Osteocyte (in vitro differentiated cells): ENCODE results near the gene RBM38. TPM values are rescaled to one million over a fixed set of nuclear protein-coding genes. Genes with fewer than 3 reads are reported as not detected.

ENCODE experiments used
- DNase-seq: peaks from one replicate; pipeline ENCODE4 v3.0.0; 2021; ENCODE audit warnings: mixed read lengths; ENCODE audit not compliant: unreplicated experiment; ENCODE audit errors: extremely low spot score
- H3K27ac Mint-ChIP-seq: one replicate; pipeline ENCODE4 v1.8.0; 2021; ENCODE audit warnings: mild to moderate bottlenecking, mixed read lengths; ENCODE audit not compliant: unreplicated experiment
- H3K27me3 Mint-ChIP-seq: one replicate; pipeline ENCODE4 v1.8.0; 2021; ENCODE audit warnings: mixed read lengths; ENCODE audit not compliant: unreplicated experiment
- H3K36me3 Mint-ChIP-seq: one replicate; pipeline ENCODE4 v1.8.0; 2021; ENCODE audit warnings: mixed read lengths; ENCODE audit not compliant: unreplicated experiment
- H3K4me1 Mint-ChIP-seq: one replicate; pipeline ENCODE4 v1.8.0; 2021; ENCODE audit warnings: mixed read lengths; ENCODE audit not compliant: unreplicated experiment
- H3K4me3 Mint-ChIP-seq: one replicate; pipeline ENCODE4 v1.8.0; 2021; ENCODE audit warnings: mild to moderate bottlenecking, moderate library complexity, mixed read lengths; ENCODE audit not compliant: unreplicated experiment
- H3K9me3 Mint-ChIP-seq: one replicate; pipeline ENCODE4 v1.8.0; 2021; ENCODE audit warnings: mixed read lengths; ENCODE audit not compliant: unreplicated experiment
- total RNA-seq: library from RNA; stranded (reverse); gene quantifications from 2 replicates; pipeline ENCODE4 v1.2.1, GENCODE V29; 2021
- TF ChIP-seq, protein P1 (sequence below): fragments of 200-600 bp; sonication (generic); IDR thresholded peaks from 2 replicates; pipeline ENCODE4 v1.5.0; 2021; ENCODE audit warnings: antibody characterized with exemption, mild to moderate bottlenecking, moderate library complexity

The RBM38 gene
- total RNA-seq, 1 donor from 2014 or later: 18.8 TPM

DNA sequence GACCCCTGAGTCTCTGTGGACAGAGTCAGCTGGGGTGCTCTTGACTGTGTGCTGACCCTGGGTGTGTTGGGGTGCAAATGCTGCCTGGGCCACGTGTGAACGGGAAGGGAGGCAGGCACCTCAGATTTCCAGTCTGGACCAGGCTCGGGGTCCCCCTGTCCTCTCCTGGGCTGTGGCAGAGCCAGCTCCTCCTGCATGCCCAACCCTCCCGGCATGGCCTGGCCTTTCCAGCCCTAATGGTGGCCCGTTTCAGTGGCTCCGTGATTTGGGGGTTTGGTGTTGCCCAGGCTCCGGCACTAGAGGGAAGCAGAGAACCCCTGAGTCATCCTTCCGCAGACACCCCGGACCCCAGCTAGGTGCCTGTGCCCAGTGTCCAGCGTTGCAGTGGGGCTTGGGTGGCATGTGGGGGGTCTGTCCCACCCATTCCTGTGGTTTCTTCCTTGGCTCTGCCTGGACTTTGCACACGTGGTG lies 9.1 kb downstream of the RBM38 start:
- TF ChIP-seq, protein P1, sequence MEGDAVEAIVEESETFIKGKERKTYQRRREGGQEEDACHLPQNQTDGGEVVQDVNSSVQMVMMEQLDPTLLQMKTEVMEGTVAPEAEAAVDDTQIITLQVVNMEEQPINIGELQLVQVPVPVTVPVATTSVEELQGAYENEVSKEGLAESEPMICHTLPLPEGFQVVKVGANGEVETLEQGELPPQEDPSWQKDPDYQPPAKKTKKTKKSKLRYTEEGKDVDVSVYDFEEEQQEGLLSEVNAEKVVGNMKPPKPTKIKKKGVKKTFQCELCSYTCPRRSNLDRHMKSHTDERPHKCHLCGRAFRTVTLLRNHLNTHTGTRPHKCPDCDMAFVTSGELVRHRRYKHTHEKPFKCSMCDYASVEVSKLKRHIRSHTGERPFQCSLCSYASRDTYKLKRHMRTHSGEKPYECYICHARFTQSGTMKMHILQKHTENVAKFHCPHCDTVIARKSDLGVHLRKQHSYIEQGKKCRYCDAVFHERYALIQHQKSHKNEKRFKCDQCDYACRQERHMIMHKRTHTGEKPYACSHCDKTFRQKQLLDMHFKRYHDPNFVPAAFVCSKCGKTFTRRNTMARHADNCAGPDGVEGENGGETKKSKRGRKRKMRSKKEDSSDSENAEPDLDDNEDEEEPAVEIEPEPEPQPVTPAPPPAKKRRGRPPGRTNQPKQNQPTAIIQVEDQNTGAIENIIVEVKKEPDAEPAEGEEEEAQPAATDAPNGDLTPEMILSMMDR: no peak
- no peak overlapping the region for H3K4me3 Mint-ChIP-seq
- H3K27ac Mint-ChIP-seq: peak overlapping the region; percentile 76
- no peak for DNase-seq
- H3K4me1 Mint-ChIP-seq: peaks cover 39% of the 10 kb centered on the region
- peaks cover 16% of the 10 kb centered on the region for H3K36me3 Mint-ChIP-seq
- H3K9me3 Mint-ChIP-seq: no peaks in the 10 kb centered on the region
- no peaks in the 10 kb centered on the region for H3K27me3 Mint-ChIP-seq

DNA sequence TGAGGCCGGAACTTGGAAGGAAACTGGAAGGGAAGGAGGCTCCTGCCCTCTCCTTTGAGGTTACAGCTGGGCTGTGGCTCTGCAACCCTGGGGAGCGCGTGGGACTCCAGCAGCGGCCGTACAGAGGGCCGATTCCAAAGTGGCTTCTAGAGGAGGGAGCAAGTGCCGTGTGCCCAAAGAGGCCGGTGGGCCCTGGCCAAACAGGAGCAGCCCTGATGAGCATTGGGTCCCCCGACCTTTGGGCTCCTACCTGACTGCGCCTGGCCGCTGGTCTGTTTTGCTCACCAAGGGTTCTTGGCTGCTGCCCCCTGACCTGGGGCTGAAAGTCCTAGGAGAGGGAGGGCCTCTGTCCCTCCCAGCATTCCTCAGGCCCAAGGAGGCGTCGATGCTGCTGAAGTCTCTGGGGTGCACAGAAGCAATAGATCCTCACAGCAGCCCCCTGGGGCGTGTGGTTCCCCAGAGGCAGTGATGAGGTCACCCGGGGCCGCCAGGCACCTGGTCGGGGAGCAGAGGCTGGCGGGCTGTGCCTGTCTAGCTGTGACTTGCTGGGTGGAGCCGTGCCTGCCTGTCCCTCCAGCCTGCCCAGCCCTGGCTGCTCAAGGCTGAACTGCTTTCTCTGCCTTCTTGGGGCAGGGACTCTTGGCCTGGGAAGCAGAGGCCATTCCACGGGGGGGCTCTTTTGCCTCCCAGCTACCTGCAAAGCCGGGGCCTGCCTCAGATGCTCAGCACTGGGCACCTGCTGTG lies 9.8 kb downstream of the RBM38 start:
- peaks cover 32% of the 10 kb centered on the region for H3K4me1 Mint-ChIP-seq
- H3K27me3 Mint-ChIP-seq: no peaks in the 10 kb centered on the region
- no peak overlapping the region for H3K27ac Mint-ChIP-seq
- H3K36me3 Mint-ChIP-seq: peaks cover 12% of the 10 kb centered on the region
- TF ChIP-seq, protein P1: no peak
- H3K4me3 Mint-ChIP-seq: no peak overlapping the region
- no peaks in the 10 kb centered on the region for H3K9me3 Mint-ChIP-seq
- DNase-seq: no peak

DNA sequence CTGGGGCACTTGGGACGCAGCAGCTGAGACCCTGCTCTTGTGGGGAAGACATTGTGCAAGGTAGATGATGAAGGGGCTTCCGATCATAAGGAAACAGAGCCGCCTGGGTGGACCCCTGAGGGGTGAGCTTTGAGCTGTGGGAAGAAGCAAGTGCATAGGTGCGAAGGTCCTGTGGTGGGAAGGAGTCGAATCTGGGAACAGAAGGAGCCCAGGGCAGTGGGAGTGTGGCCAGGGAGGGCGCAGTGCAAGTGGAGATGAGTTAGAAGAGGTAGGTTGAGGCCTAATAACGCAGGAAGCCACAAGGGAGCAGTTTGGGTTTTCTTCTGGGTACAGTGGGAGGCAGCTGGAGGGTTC lies 10.3 kb downstream of the RBM38 start:
- Mint-ChIP-seq H3K36me3 (peaks cover 10% of the 10 kb centered on the region), H3K27ac (no peak overlapping the region)
- DNase-seq: no peak

DNA sequence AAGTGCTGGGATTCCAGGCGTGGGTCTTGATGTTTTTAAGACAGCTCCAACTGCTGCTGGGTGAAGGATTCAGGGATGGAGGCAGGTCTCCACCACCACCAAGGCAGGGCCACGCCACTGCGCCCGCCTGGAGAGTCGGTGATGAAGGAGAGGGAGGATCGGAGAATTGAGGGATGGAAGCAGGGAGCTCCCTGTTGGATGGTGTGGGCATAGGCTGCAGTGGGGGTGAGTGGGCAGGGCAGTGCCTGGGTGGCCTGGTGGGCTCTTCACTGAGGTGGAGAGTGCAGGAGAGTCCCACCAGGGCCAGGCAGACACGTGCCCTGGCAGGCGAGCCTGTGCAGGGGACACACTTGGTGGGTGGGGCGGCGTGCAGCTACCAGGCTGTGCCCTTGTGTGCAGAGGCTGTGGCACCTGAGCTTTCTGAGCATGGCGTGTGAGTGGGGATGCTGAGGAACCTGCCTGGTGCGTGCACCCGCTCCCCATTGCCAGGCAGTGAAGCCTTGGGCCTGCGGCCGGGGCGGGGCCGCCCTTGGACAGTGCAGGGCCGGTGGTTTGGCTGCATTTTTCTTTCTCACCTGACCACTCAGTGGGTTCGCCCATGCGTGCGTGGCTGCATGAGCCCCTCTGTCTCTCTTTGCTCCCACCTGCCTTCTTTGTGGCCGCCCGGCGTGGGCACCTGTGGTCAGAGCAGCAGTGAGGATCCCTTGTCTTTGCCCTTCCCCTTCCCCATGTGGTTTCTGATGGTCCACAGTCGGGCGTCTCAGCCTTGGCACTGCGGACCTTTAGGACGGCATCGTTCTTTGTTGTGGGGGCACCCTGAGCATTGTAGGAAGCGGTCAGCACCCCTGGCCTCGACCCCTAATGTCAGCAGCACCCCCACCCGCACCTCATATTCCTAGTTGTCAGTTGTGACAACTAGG lies 11.3 kb downstream of the RBM38 start:
- Mint-ChIP-seq H3K36me3 (peaks cover 7% of the 10 kb centered on the region), H3K4me3 (no peak overlapping the region), H3K4me1 (peaks cover 30% of the 10 kb centered on the region), H3K27me3 (no peaks in the 10 kb centered on the region), H3K9me3 (no peaks in the 10 kb centered on the region), H3K27ac (no peak overlapping the region)
- DNase-seq: no peak
- TF ChIP-seq, protein P1: no peak

More for the DNA sequence above, 10.3 kb downstream of the RBM38 start:
- TF ChIP-seq, protein P1: no peak
- no peak overlapping the region for H3K4me3 Mint-ChIP-seq
- H3K27me3 Mint-ChIP-seq: no peaks in the 10 kb centered on the region
- peaks cover 30% of the 10 kb centered on the region for H3K4me1 Mint-ChIP-seq
- H3K9me3 Mint-ChIP-seq: no peaks in the 10 kb centered on the region

DNA sequence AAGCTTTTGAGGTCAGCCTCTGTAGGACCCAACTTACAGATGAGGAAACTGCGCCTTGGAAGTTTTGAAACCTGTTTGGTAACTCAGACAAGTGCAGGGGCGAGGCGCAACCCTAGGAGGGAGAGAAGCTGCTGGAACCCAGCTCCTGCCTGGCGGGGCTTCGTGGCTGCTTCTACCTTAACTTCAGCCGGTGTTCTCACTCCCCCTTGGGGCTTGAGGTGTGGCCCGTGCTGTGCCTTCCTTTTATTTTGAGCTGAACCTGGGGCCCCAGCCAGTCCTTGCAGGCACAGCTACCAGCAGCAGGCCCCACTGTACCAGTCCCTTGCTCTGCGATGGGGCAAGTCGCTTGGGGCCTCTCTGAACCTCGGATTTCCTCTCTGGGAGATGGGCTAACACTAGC lies 12.0 kb downstream of the RBM38 start:
- TF ChIP-seq, protein P1: no peak
- H3K27ac Mint-ChIP-seq: no peak overlapping the region

More for the DNA sequence above, 12.0 kb downstream of the RBM38 start:
- no peak overlapping the region for H3K4me3 Mint-ChIP-seq
- peaks cover 12% of the 10 kb centered on the region for H3K36me3 Mint-ChIP-seq
- no peak for DNase-seq
- H3K9me3 Mint-ChIP-seq: no peaks in the 10 kb centered on the region
- no peaks in the 10 kb centered on the region for H3K27me3 Mint-ChIP-seq
- H3K4me1 Mint-ChIP-seq: peaks cover 24% of the 10 kb centered on the region
